Measurements from ENCODE around the gene PI4K2A.

Gene PI4K2A

DNA sequence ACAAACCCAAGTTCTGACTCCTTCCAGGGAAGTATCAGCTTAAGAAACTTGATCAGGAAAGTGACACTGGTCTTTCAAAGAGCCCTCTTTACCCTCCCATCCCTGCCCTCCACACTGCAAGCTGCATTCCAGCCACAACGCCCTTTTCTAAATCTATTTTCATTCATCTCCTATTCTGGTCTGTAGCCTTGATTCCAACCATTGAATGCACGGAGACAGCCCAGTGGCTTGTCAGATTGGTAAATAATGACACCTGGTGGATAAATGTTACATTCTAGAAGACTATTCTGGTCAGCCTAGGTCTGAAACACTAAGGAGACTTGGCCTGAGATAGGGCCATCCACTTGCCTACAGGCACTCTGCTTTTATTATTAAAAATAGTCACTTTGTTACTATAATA, 28.1 kb upstream of the PI4K2A start:
- DNase-seq (ENCODE audit: low read depth) = peak; percentile 73
- H3K4me3 ChIP-seq (ENCODE audit: low read length) = no peak overlapping the region
- peak; percentile 53 for TF ChIP-seq CTCF (IDR thresholded peaks at IDR 0.05; ENCODE audit: insufficient read depth, low read depth, low read length, missing control alignments)

DNA sequence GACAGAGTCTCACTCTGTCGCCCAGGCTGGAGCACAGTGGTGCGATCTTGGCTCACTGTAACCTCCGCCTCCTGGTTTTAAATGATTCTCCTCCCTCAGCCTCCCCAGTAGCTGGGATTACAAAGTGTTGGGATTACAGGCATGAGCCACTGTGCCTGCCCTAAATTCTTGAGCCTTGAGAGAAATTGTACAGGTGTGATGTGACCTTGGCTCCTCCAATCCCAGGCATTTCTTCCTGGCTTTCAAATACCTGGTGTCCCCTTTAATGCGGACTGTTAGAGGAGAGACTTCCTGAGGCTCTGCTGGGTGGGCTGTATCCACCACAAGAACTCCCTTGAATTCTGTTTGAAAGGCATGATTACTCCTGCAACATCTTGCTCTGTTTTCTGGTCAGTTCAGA, 22.2 kb upstream of the PI4K2A start:
- no peak for DNase-seq (ENCODE audit: low read depth)
- TF ChIP-seq CTCF (IDR thresholded peaks at IDR 0.05; ENCODE audit: insufficient read depth, low read depth, low read length, missing control alignments) = no peak
- no peak overlapping the region for H3K4me3 ChIP-seq (ENCODE audit: low read length)

- TF ChIP-seq CTCF (IDR thresholded peaks at IDR 0.05; ENCODE audit: insufficient read depth, low read depth, low read length, missing control alignments) = no peak
Measured at GRCh38 chr10:97618733-97619132, 21.7 kb upstream of the PI4K2A start.

DNA sequence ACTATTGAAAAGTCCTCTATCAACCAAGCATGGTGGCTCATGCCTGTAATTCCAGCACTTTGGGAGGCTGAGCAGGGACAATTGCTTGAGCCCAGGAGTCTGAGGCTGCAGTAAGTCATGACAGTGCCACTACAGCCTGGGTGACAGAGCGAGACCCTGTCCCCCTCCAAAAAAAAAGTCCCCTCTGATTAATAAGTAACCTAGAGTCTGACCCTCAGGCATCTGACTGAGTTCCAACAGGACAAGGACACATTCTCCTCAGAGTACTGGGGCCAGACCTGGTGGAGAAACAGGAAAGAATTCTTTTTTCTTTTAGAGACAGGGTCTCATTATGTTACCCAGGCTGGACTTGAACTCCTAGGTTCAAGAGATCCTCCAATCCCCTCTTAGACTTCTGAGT, 17.2 kb upstream of the PI4K2A start:
- no peak for TF ChIP-seq CTCF (IDR thresholded peaks at IDR 0.05; ENCODE audit: insufficient read depth, low read depth, low read length, missing control alignments)
- no peak for DNase-seq (ENCODE audit: low read depth)
- H3K4me3 ChIP-seq (ENCODE audit: low read length) = no peak overlapping the region

More at GRCh38 chr10:97618733-97619132, 21.7 kb upstream of the PI4K2A start:
- no peak for DNase-seq (ENCODE audit: low read depth)
- no peak overlapping the region for H3K4me3 ChIP-seq (ENCODE audit: low read length)

DNA sequence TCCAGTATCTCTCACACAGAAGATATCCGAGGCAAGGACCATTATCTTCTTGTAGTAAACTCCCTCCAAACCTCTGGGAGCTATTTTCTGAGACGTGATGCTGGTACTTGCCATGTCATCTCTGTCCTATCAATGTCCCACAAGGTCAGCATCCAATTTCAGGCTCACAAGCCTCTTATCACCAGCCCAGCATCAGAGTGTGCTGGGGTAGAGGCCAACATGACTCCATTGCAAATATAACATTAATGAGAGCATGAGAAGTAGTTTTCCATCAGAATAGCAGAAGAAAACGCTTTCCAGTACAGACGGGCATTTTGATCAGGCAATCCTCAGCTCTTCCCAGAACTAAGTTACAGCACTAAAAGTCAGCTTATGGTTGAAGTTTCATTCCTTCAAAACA, 12.7 kb upstream of the PI4K2A start:
- no peak for TF ChIP-seq CTCF (IDR thresholded peaks at IDR 0.05; ENCODE audit: insufficient read depth, low read depth, low read length, missing control alignments)
- no peak overlapping the region for H3K4me3 ChIP-seq (ENCODE audit: low read length)
- DNase-seq (ENCODE audit: low read depth) = no peak

DNA sequence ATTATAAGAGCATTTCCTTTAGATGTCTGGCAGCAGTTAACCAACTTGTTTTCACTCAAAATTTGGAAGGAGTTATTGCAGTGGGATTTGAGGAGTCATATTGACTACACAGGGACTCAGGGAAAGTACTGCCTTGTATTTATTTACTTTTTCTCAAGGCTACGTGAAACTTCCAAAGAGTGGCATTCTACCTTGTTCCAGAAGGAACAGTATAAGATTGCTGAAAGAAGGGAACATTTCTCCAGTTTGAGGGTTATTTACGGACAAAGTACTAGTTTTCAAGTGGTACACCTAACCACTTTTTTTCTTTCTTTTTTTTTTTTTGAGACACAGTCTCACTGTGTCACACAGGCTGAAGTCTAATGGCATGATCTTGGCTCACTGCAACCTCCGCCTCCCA, 12.2 kb upstream of the PI4K2A start:
- no peak for DNase-seq (ENCODE audit: low read depth)
- no peak for TF ChIP-seq CTCF (IDR thresholded peaks at IDR 0.05; ENCODE audit: insufficient read depth, low read depth, low read length, missing control alignments)
- H3K4me3 ChIP-seq (ENCODE audit: low read length) = no peak overlapping the region

DNA sequence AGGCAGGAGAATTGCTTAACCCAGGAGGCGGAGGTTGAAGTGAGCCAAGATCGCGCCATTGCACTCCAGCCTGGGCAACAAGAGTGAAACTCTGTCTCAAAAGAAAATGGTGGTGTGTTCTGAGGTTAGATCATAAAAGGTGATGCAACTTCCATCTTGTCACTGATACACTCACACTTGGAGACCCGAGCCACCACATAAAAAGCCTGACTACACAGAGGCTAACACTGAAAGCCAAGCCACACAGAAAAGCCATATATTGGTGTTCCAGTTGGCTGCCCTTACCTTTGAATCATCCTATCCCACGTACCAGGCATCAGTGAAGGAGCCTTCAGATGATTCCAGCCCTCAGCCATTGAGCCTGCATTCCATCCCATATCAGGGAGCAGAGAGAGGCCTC, 11.2 kb upstream of the PI4K2A start:
- no peak for DNase-seq (ENCODE audit: low read depth)
- no peak overlapping the region for H3K4me3 ChIP-seq (ENCODE audit: low read length)
- no peak for TF ChIP-seq CTCF (IDR thresholded peaks at IDR 0.05; ENCODE audit: insufficient read depth, low read depth, low read length, missing control alignments)

All from epithelial cell of esophagus (primary cell).